ENCODE measurements around the gene PLEKHM3. TPM values are rescaled to one million over a fixed set of nuclear protein-coding genes. Genes with fewer than 3 reads are reported as not detected.

PLEKHM3 gene
- total RNA-seq, 1 donor from 2014 or later: 19.5 TPM

GRCh38 chr2:207892716-207893402 lies 132.5 kb downstream of the PLEKHM3 start:
- Histone ChIP-seq H3K4me2 (peak overlapping the region; percentile 50), H4K20me1 (ENCODE audit: low read depth) (no peaks in the 10 kb centered on the region), H3K9me3 (ENCODE audit: low read depth) (no peaks in the 10 kb centered on the region), H2AFZ (replicated peaks) (no peak overlapping the region), H3F3A (ENCODE audit: low read depth) (peaks cover 75% of the 10 kb centered on the region), H3K9ac (no peak overlapping the region), H3K4me1 (peaks cover 76% of the 10 kb centered on the region), H3K36me3 (no peaks in the 10 kb centered on the region), H3K27ac (peak overlapping the region; percentile 98), H3K4me3 (no peak overlapping the region), H3K79me2 (ENCODE audit: low read depth) (peaks cover 12% of the 10 kb centered on the region), H3K27me3 (no peaks in the 10 kb centered on the region)
- Mint-ChIP-seq H3K36me3 (no peaks in the 10 kb centered on the region), H3K4me3 (no peak overlapping the region), H3K9me3 (no peaks in the 10 kb centered on the region), H3K27ac (no peak overlapping the region), H3K27me3 (ENCODE audit: insufficient read depth, low read depth) (peaks cover 2% of the 10 kb centered on the region), H3K4me1 (peaks cover 34% of the 10 kb centered on the region)
- TF ChIP-seq EZH2phosphoT487 (IDR thresholded peaks at IDR 0.05) (no peak), CTCF (IDR thresholded peaks at IDR 0.05) (no peak), EZH2 (IDR thresholded peaks at IDR 0.05) (no peak)
- DNase-seq (ENCODE audit: low spot score): peak; percentile 63

- Mint-ChIP-seq H3K4me1 (peaks cover 21% of the 10 kb centered on the region), H3K9me3 (no peaks in the 10 kb centered on the region), H3K4me3 (no peak overlapping the region), H3K27me3 (ENCODE audit: insufficient read depth, low read depth) (no peaks in the 10 kb centered on the region), H3K27ac (no peak overlapping the region), H3K36me3 (no peaks in the 10 kb centered on the region)
- Histone ChIP-seq H3K4me1 (peaks cover 76% of the 10 kb centered on the region), H3K4me3 (no peak overlapping the region), H3K4me2 (peak overlapping the region; percentile 50), H3K36me3 (no peaks in the 10 kb centered on the region), H3K27me3 (no peaks in the 10 kb centered on the region), H3K27ac (peak overlapping the region; percentile 98), H3K79me2 (ENCODE audit: low read depth) (peaks cover 12% of the 10 kb centered on the region), H3K9ac (no peak overlapping the region), H3K9me3 (ENCODE audit: low read depth) (no peaks in the 10 kb centered on the region), H3F3A (ENCODE audit: low read depth) (peaks cover 67% of the 10 kb centered on the region), H4K20me1 (ENCODE audit: low read depth) (no peaks in the 10 kb centered on the region), H2AFZ (replicated peaks) (no peak overlapping the region)
- no peak for TF ChIP-seq CTCF (IDR thresholded peaks at IDR 0.05)
- no peak for TF ChIP-seq EZH2 (IDR thresholded peaks at IDR 0.05)
- no peak for TF ChIP-seq EZH2phosphoT487 (IDR thresholded peaks at IDR 0.05)
- DNase-seq (ENCODE audit: low spot score): no peak
Observed at GRCh38 chr2:207891086-207891844, 134.1 kb downstream of the PLEKHM3 start.

GRCh38 chr2:207887500-207887899 lies 137.8 kb downstream of the PLEKHM3 start:
- H3K79me2 ChIP-seq (ENCODE audit: low read depth): no peaks in the 10 kb centered on the region
- H3K4me3 ChIP-seq: no peak overlapping the region
- Mint-ChIP-seq H3K9me3 (no peaks in the 10 kb centered on the region), H3K27ac (no peak overlapping the region), H3K27me3 (ENCODE audit: insufficient read depth, low read depth) (no peaks in the 10 kb centered on the region), H3K4me1 (peaks cover 5% of the 10 kb centered on the region), H3K36me3 (no peaks in the 10 kb centered on the region), H3K4me3 (no peak overlapping the region)
- no peaks in the 10 kb centered on the region for H3K27me3 ChIP-seq
- no peaks in the 10 kb centered on the region for H3K9me3 ChIP-seq (ENCODE audit: low read depth)
- no peak overlapping the region for H2AFZ ChIP-seq (replicated peaks)
- no peak overlapping the region for H3K27ac ChIP-seq
- TF ChIP-seq CTCF (IDR thresholded peaks at IDR 0.05): no peak
- no peaks in the 10 kb centered on the region for H3K36me3 ChIP-seq
- no peak overlapping the region for H3K9ac ChIP-seq
- peaks cover 50% of the 10 kb centered on the region for H3K4me1 ChIP-seq
- H3F3A ChIP-seq (ENCODE audit: low read depth): peaks cover 40% of the 10 kb centered on the region
- no peak overlapping the region for H3K4me2 ChIP-seq
- H4K20me1 ChIP-seq (ENCODE audit: low read depth): no peaks in the 10 kb centered on the region
- no peak for DNase-seq (ENCODE audit: low spot score)
